Panc1 (cell line): Measurements from ENCODE around the gene LIX1. TPM values are rescaled to one million over a fixed set of nuclear protein-coding genes. Genes with fewer than 3 reads are reported as not detected.

Experiments
- ATAC-seq: fragments of 200-7000 bp; cut with Tn5 transposase; 2 replicates; pipeline ENCODE4 v1.9.1; 2020; ENCODE audit warnings: mild to moderate bottlenecking, moderate library complexity
- BruUV-seq: library from RNA; stranded (reverse); fragments of 400-500 nt; replicated peaks from 2 replicates; lab custom pipeline; 2021; lab: Mats Ljungman, UMichigan
- CTCF ChIA-PET: fragments of 300-600 bp; sonication (Branson Sonifier 250); formaldehyde crosslinking; loops from one replicate; lab custom pipeline; 2022; ENCODE audit warnings: antibody characterized with exemption; lab: Charles Lee
- POLR2A ChIA-PET: fragments of 300-600 bp; sonication (Branson Sonifier 250); formaldehyde crosslinking; loops from one replicate; lab custom pipeline; 2022; ENCODE audit warnings: antibody characterized with exemption; lab: Charles Lee
- DNase-seq: peaks from one replicate; pipeline ENCODE4 v3.0.0-alpha.2; 2010; ENCODE audit warnings: low read depth, low spot score
- H3K27ac ChIP-seq: 2 replicates; pipeline ENCODE4 v1.5.1; 2011; ENCODE audit warnings: mild to moderate bottlenecking, low read length, inconsistent platforms
- H3K27me3 ChIP-seq: fragments of 200-500 bp; sonication (Bioruptor generic); 2 replicates; pipeline ENCODE4 v1.6.0; 2014; ENCODE audit warnings: low read length, inconsistent platforms; ENCODE audit not compliant: control insufficient read depth, insufficient read depth
- H3K36me3 ChIP-seq: fragments of 200-500 bp; sonication (Bioruptor generic); 2 replicates; pipeline ENCODE4 v1.5.1; 2014; ENCODE audit warnings: inconsistent platforms, mild to moderate bottlenecking, low read length, moderate library complexity; ENCODE audit not compliant: control insufficient read depth, insufficient read depth
- H3K4me1 ChIP-seq: 2 replicates; pipeline ENCODE4 v1.5.1; 2011; ENCODE audit warnings: inconsistent platforms, mild to moderate bottlenecking, low read length, moderate library complexity; ENCODE audit not compliant: control insufficient read depth, insufficient read depth
- H3K4me3 ChIP-seq, 2 experiments: 2 replicates each; pipeline ENCODE4 v1.5.1; 2011 to 2012; ENCODE audit warnings: low read depth in 2 of 2, low read length in 2 of 2, mild to moderate bottlenecking in 2 of 2, inconsistent platforms in 1 of 2, moderate library complexity in 1 of 2
- H3K9me3 ChIP-seq: fragments of 200-500 bp; sonication (Bioruptor generic); 2 replicates; pipeline ENCODE4 v1.5.1; 2014; ENCODE audit warnings: low read depth, mild to moderate bottlenecking, inconsistent platforms, low read length, moderate library complexity; ENCODE audit not compliant: control insufficient read depth, insufficient read depth
- CTCF ChIP-seq: fragments of 450-650 bp; IDR thresholded peaks from 2 replicates; pipeline ENCODE4 v1.5.1; 2017; ENCODE audit warnings: mild to moderate bottlenecking
- POLR2AphosphoS5 ChIP-seq: IDR thresholded peaks from 2 replicates; pipeline ENCODE4 v1.6.1; 2012; ENCODE audit warnings: mild to moderate bottlenecking, low read depth, low read length, moderate library complexity
- REST ChIP-seq, 2 experiments: IDR thresholded peaks; 2 replicates each; pipeline ENCODE4 v1.6.1; 2011 to 2012; ENCODE audit warnings: low read depth in 2 of 2, control low read depth in 1 of 2, low read length in 1 of 2, mild to moderate bottlenecking in 1 of 2, moderate library complexity in 1 of 2; ENCODE audit not compliant: insufficient read depth in 1 of 2
- SIN3A ChIP-seq: IDR thresholded peaks from 2 replicates; pipeline ENCODE4 v1.6.1; 2012; ENCODE audit warnings: low read depth, mild to moderate bottlenecking, low read length, moderate library complexity, borderline replicate concordance; ENCODE audit not compliant: insufficient read depth
- TCF7L2 ChIP-seq: IDR thresholded peaks from 2 replicates; pipeline ENCODE4 v1.6.1; 2011; ENCODE audit warnings: mild to moderate bottlenecking, low read depth, low read length, inconsistent platforms
- in situ Hi-C: cut with HindIII; loops from 2 replicates; pipeline ENCODE4 v1.10.0; 2016; ENCODE audit warnings: low sequenced_read_pairs, low pct_unique_long_range_greater_than_20kb
- intact Hi-C: fragments of 100-400 bp; cut with micrococcal nuclease; formaldehyde crosslinking; loops from one replicate; pipeline ENCODE4 v1.10.0; 2022; ENCODE audit not compliant: unreplicated experiment
- total RNA-seq: library from RNA; stranded (reverse); gene quantifications from one replicate; pipeline ENCODE4 v1.2.1, GENCODE V29; 2021; ENCODE audit not compliant: unreplicated experiment

Gene LIX1
- total RNA-seq, 1 experiment from 2014 or later: not detected

GRCh38 chr5:97143704-97144103 lies 1.3 kb upstream of the LIX1 start:
- Histone ChIP-seq H3K9me3 (no peaks in the 10 kb centered on the region), H3K4me1 (no peaks in the 10 kb centered on the region), H3K27ac (no peak overlapping the region), H3K27me3 (peaks cover 8% of the 10 kb centered on the region), H3K36me3 (no peaks in the 10 kb centered on the region), H3K4me3 (no peak overlapping the region)
- DNase-seq (no peak), ATAC-seq (no peak)
- in situ Hi-C loops (no loop called here), intact Hi-C loops (loop anchor here (10.0 kb wide), 2 partner anchors 99 to 149 kb away; no protein-coding TSS in a partner anchor)
- ChIA-PET CTCF (interaction anchor here (1.6 kb wide), 1 partner anchor 274 kb away, joined by 12 read pairs; no protein-coding TSS in a partner anchor), POLR2A (no interaction called here)
- BruUV-seq: no TSS peak
- TF ChIP-seq TCF7L2 (no peak), CTCF (no peak), REST (IDR thresholded peaks at IDR 0.05; ENCODE audit: insufficient read depth in 1 of 2, low read depth in 2 of 2, low read length in 1 of 2) (no peak), POLR2AphosphoS5 (no peak), SIN3A (no peak)

- intact Hi-C loops (loop anchor here (10.0 kb wide), 2 partner anchors 97 to 147 kb away; no protein-coding TSS in a partner anchor), in situ Hi-C loops (no loop called here)
- Histone ChIP-seq H3K36me3 (no peaks in the 10 kb centered on the region), H3K4me3 (no peak overlapping the region), H3K4me1 (no peaks in the 10 kb centered on the region), H3K9me3 (no peaks in the 10 kb centered on the region), H3K27me3 (peaks cover 10% of the 10 kb centered on the region), H3K27ac (no peak overlapping the region)
- TF ChIP-seq POLR2AphosphoS5 (no peak), REST (IDR thresholded peaks at IDR 0.05; ENCODE audit: insufficient read depth in 1 of 2, low read depth in 2 of 2, low read length in 1 of 2) (no peak), TCF7L2 (no peak), SIN3A (no peak), CTCF (no peak)
- ATAC-seq (no peak), DNase-seq (no peak)
- ChIA-PET POLR2A (no interaction called here), CTCF (no interaction called here)
- no TSS peak for BruUV-seq
Observed at GRCh38 chr5:97141539-97141938, 872 bp downstream of the LIX1 start.
